ENCODE data around the gene SMC5.

- TF ChIP-seq POLR2AphosphoS5 (IDR thresholded peaks at IDR 0.05; ENCODE audit: low read depth) (no peak), GABPA (IDR thresholded peaks at IDR 0.05; ENCODE audit: low read depth) (no peak)
- TF ChIP-seq, protein P1, sequence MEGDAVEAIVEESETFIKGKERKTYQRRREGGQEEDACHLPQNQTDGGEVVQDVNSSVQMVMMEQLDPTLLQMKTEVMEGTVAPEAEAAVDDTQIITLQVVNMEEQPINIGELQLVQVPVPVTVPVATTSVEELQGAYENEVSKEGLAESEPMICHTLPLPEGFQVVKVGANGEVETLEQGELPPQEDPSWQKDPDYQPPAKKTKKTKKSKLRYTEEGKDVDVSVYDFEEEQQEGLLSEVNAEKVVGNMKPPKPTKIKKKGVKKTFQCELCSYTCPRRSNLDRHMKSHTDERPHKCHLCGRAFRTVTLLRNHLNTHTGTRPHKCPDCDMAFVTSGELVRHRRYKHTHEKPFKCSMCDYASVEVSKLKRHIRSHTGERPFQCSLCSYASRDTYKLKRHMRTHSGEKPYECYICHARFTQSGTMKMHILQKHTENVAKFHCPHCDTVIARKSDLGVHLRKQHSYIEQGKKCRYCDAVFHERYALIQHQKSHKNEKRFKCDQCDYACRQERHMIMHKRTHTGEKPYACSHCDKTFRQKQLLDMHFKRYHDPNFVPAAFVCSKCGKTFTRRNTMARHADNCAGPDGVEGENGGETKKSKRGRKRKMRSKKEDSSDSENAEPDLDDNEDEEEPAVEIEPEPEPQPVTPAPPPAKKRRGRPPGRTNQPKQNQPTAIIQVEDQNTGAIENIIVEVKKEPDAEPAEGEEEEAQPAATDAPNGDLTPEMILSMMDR (IDR thresholded peaks at IDR 0.05; ENCODE audit: insufficient read depth, low read length): no peak
These were observed 679 bp downstream of the SMC5 start for GRCh38 chr9:70259512-70259802.
